HFF-Myc (cell line): ENCODE data around the gene ZNF672.

Source experiments
- DNase-seq: peaks from one replicate; pipeline ENCODE4 v3.0.0-alpha.2; 2011; ENCODE audit warnings: low read depth; ENCODE audit errors: extremely low read depth
- H3K4me3 ChIP-seq: replicated peaks from 2 replicates; pipeline ENCODE4 v1.5.1; 2011; ENCODE audit warnings: low read depth, mild to moderate bottlenecking, control low read depth, low read length
- TF ChIP-seq, protein P1 (sequence below): IDR thresholded peaks from 2 replicates; pipeline ENCODE4 v1.5.1; 2012; ENCODE audit warnings: mild to moderate bottlenecking, low read depth, low read length, control low read depth; ENCODE audit errors: missing control alignments

Gene ZNF672

DNA sequence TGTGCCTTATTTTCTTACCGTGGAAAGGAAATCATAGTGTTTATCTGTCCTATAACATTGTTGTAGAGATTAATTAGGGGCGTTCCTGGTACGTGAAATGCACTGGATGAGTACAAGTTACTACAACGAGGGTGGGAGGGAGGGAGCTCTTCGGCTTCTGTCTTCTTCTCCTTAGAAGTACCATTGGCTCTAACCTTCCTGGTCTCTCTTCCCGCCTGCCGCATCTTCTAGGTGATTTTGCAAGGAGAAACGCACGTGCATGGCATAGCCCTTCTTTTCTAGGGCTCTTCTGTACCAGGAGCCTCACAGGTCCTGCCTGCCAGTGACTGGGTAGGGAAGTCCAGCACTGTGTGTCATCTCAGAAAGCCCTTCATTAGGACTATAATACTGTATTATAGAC, 29.1 kb upstream of the ZNF672 start:
- no peak for DNase-seq
- TF ChIP-seq, protein P1, sequence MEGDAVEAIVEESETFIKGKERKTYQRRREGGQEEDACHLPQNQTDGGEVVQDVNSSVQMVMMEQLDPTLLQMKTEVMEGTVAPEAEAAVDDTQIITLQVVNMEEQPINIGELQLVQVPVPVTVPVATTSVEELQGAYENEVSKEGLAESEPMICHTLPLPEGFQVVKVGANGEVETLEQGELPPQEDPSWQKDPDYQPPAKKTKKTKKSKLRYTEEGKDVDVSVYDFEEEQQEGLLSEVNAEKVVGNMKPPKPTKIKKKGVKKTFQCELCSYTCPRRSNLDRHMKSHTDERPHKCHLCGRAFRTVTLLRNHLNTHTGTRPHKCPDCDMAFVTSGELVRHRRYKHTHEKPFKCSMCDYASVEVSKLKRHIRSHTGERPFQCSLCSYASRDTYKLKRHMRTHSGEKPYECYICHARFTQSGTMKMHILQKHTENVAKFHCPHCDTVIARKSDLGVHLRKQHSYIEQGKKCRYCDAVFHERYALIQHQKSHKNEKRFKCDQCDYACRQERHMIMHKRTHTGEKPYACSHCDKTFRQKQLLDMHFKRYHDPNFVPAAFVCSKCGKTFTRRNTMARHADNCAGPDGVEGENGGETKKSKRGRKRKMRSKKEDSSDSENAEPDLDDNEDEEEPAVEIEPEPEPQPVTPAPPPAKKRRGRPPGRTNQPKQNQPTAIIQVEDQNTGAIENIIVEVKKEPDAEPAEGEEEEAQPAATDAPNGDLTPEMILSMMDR = no peak
- H3K4me3 ChIP-seq = no peak overlapping the region

DNA sequence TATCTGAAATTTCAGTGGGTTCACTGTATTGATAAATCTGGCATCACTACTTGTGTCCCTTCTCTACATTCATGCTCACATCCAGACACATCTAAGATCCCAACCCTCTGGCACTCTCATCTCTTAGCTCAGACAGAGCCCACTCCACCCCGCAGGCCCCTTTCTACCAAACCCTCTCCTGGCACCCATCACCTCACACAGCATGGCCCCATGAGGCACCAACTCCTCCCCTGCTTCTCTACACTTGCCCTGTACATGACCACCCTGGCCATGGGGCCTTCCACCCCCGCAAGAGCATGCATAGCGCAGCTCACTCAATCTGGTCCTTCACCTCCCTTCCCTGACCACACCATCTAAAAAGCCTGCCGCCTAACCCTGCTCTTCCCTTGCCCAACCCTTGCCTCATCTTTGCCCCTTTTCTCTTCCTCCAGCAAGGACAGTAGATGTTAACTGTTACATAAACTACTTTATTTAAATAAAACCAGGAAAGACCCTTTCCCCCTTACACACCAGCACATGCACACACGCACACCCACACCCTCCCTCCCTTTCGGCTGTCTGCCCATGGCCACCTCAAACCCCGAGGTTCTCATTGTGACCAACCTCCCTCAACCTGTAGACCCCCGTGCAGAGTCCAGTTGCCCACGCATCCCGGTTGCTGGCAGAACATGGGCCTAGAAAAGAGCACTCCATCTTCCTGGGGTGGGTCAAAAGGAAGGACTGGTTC, 27.9 kb upstream of the ZNF672 start:
- no peak for DNase-seq
- TF ChIP-seq, protein P1 = no peak
- H3K4me3 ChIP-seq = no peak overlapping the region

DNA sequence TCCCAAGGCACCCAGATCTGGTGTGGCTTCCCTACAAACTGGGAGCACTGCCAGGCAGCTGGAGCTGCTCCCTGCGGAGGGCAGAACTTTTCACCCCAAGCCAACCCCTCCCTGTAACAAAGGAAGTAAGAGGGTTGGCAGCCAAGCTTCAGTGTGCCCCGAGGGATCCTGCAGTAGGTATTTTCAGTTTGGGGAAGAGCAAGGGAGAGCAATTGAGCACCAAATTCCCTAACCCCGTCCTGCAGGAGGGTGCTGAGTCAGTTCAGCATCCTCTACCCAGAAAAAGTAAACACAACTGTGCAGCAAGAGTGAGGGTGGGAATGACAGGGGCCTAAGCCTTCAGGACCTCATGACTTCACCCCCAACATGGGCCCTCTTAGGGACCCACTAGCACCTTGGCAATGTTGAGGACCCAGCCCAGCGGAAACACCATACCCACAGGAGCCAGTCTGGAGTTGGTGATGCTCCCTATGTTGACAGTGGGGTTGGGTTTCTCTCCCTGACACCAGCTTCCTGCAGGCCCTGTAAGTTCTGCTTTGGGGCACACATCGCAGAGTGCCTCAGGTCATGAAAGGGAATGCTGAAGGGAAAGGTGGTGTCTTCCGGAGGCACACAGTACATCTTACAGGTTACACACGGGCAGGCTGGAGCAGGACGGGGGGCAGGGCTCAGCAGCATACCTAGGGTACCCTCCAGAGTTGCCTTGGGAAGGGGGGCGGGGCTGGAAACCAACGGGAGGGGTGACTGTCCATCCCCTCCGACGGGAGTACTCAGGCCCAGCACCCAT, 27.1 kb upstream of the ZNF672 start:
- TF ChIP-seq, protein P1 = no peak
- no peak overlapping the region for H3K4me3 ChIP-seq
- DNase-seq = no peak

DNA sequence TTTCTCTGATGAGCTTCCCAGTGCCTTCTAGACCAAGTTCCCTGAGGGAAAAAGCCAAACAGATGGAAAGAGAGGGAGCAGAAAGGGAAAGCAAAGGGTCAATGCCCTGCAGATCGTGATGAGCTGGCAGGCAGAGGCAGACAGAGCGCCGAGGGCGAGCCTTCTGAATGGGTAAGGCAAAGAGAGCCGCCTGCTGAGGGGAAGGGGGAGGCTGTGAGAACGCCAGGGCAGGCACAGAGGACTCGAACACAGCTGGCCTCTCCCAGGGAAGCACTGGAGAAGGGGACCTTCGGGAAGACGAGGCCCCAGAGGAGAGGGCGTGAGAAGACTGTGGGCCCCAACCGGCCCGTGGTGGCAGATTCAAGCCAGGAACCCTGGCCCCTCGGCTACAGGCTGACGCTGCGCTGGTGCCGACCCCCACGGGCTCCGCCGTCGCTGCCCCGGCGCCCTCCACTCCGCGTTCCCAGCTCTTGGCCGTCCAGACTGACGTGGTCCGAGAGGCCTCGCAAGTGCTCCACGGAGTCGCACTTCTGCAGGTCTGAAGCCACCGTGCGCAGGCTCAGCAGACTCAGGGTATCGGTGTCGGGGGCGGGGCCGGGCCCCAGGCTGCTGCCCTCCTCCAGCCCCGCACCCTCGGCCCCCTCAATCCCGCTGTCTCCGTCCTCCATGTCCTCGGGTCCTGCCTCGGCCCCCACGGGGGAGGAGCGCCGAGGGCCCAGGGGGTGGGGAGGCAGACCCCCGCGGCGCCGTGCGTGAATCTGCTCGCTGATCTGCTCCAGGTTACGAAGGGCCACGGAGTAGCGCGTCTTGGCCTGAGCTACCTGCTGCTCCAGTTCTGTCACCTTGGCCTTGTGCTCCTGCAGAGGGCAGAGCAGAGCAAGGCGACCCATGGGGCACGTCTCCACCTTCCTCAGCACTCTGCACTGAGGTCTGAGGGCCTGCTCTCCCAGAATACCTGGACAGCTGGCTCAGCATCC, 26.2 kb upstream of the ZNF672 start:
- TF ChIP-seq, protein P1 = no peak
- no peak for DNase-seq
- no peak overlapping the region for H3K4me3 ChIP-seq

DNA sequence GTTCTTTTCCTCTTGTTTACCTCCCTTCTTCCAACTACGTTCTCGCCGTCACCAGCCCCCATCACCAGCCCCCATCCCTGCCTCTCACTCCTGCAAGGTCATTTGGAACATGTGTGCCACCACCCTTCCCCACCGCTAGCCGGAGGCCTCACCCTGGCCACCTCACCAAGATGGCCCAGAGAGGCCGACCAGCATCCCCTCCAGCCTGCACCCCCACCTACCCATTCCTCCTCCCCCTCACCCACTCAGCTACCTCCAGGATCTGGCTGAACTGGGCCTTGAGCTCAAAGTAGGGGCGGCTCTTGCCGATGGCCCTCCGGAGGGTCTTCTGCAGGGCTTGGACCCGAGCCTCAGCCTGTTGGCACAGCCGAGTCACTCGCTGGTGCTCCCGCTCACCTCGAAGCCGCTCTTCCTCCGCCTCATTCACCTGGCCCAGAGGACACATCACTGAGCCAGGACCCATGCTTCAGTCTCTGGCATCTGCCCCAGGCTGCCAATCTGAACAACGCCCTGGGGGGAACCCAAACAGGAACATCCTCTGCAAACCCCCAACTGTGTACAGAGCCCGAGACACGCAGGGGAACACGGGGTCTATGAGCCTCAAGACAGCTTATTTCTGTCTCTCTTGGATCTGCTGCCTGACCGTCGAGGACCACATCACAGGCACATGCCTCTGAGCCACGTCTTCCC, 25.1 kb upstream of the ZNF672 start:
- TF ChIP-seq, protein P1 = no peak
- H3K4me3 ChIP-seq = no peak overlapping the region
- no peak for DNase-seq

DNA sequence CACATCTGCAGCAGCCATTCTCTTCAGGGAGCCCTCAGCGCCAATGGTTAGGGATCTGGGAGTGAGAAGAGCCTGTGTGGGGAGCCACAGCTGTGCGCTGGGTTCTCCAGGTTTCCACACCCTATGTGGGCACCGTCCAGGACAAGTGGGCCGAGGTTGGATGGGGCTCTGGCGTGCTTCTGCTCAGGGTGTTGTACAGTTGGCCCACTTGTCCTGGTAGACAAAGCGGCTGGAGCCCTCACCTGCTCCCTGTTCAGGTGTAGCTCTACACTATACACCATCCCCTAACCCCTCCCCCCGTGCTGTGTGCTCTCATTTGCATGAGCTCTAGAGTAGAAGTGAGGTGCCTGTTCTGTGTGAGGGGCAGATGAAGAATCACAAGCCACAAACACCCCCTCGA, 24.5 kb upstream of the ZNF672 start:
- DNase-seq = no peak
- TF ChIP-seq, protein P1 = no peak
- H3K4me3 ChIP-seq = no peak overlapping the region
